ENCODE measurements around the gene TXNRD3.

The TXNRD3 gene

GRCh38 chr3:126612479-126613205, 42.3 kb downstream of the TXNRD3 start:
- Histone ChIP-seq H3K4me2 (ENCODE audit: insufficient read depth, low read length) (peak overlapping the region; percentile 52), H3K27me3 (ENCODE audit: insufficient read depth, low read length, poor library complexity) (no peaks in the 10 kb centered on the region), H2AFZ (ENCODE audit: low read depth, low read length) (no peak overlapping the region), H3K9ac (ENCODE audit: low read depth, low read length) (peak overlapping the region; percentile 31), H3K79me2 (ENCODE audit: insufficient read depth, low read length) (no peaks in the 10 kb centered on the region), H3K36me3 (ENCODE audit: insufficient read depth, low read length) (peaks cover 7% of the 10 kb centered on the region; the same call in 1 of the 2 replicates), H3K4me3 (ENCODE audit: low read depth in 1 of 2, low read length in 2 of 2) (peak overlapping the region in 1 of 2 experiments; percentile 22; a peak in 1 of 4 replicates), H3K27ac (ENCODE audit: low read length) (peak overlapping the region; percentile 65), H3K9me3 (ENCODE audit: insufficient read depth, low read length, severe bottlenecking) (no peaks in the 10 kb centered on the region), H3K4me1 (ENCODE audit: insufficient read depth, low read length) (peaks cover 49% of the 10 kb centered on the region), H4K20me1 (ENCODE audit: insufficient read depth, low read length) (no peaks in the 10 kb centered on the region)
- peak; percentile 81 for ATAC-seq (ENCODE audit: insufficient read depth, low read depth)
- DNase-seq = peak; percentile 28
- TF ChIP-seq EZH2 (IDR thresholded peaks at IDR 0.05; ENCODE audit: borderline replicate concordance, low read depth, low read length, severe bottlenecking) (no peak), CTCF (IDR thresholded peaks at IDR 0.05; ENCODE audit: borderline replicate concordance, extremely low read depth, low read length, poor library complexity, severe bottlenecking) (no peak)

- TF ChIP-seq CTCF (IDR thresholded peaks at IDR 0.05; ENCODE audit: borderline replicate concordance, extremely low read depth, low read length, poor library complexity, severe bottlenecking) (no peak), EZH2 (IDR thresholded peaks at IDR 0.05; ENCODE audit: borderline replicate concordance, low read depth, low read length, severe bottlenecking) (no peak)
- Histone ChIP-seq H3K4me3 (ENCODE audit: low read depth in 1 of 2, low read length in 2 of 2) (no peak overlapping the region), H3K36me3 (ENCODE audit: insufficient read depth, low read length) (peaks cover 7% of the 10 kb centered on the region; the same call in 1 of the 2 replicates), H3K27me3 (ENCODE audit: insufficient read depth, low read length, poor library complexity) (no peaks in the 10 kb centered on the region), H3K4me2 (ENCODE audit: insufficient read depth, low read length) (no peak overlapping the region), H3K79me2 (ENCODE audit: insufficient read depth, low read length) (no peaks in the 10 kb centered on the region), H4K20me1 (ENCODE audit: insufficient read depth, low read length) (no peaks in the 10 kb centered on the region), H3K9me3 (ENCODE audit: insufficient read depth, low read length, severe bottlenecking) (no peaks in the 10 kb centered on the region), H3K27ac (ENCODE audit: low read length) (no peak overlapping the region), H2AFZ (ENCODE audit: low read depth, low read length) (no peak overlapping the region), H3K4me1 (ENCODE audit: insufficient read depth, low read length) (peaks cover 50% of the 10 kb centered on the region), H3K9ac (ENCODE audit: low read depth, low read length) (no peak overlapping the region)
- DNase-seq (no peak), ATAC-seq (ENCODE audit: insufficient read depth, low read depth) (no peak)
Observed at GRCh38 chr3:126609909-126610308, 45.0 kb downstream of the TXNRD3 start.

GRCh38 chr3:126607214-126607908, 47.6 kb downstream of the TXNRD3 start:
- peaks cover 25% of the 10 kb centered on the region for H3K4me1 ChIP-seq (ENCODE audit: insufficient read depth, low read length)
- TF ChIP-seq EZH2 (IDR thresholded peaks at IDR 0.05; ENCODE audit: borderline replicate concordance, low read depth, low read length, severe bottlenecking) = no peak
- TF ChIP-seq CTCF (IDR thresholded peaks at IDR 0.05; ENCODE audit: borderline replicate concordance, extremely low read depth, low read length, poor library complexity, severe bottlenecking) = no peak
- peaks cover 7% of the 10 kb centered on the region; the same call in 1 of the 2 replicates for H3K36me3 ChIP-seq (ENCODE audit: insufficient read depth, low read length)
- H3K4me3 ChIP-seq (ENCODE audit: low read depth in 1 of 2, low read length in 2 of 2) = no peak overlapping the region
- H3K27me3 ChIP-seq (ENCODE audit: insufficient read depth, low read length, poor library complexity) = no peaks in the 10 kb centered on the region
- H3K9me3 ChIP-seq (ENCODE audit: insufficient read depth, low read length, severe bottlenecking) = no peaks in the 10 kb centered on the region
- ATAC-seq (ENCODE audit: insufficient read depth, low read depth) (peak; percentile 97), DNase-seq (peak; percentile 46)
- no peak overlapping the region for H2AFZ ChIP-seq (ENCODE audit: low read depth, low read length)
- no peak overlapping the region; the same call in 1 of the 2 replicates for H3K9ac ChIP-seq (ENCODE audit: low read depth, low read length)
- no peaks in the 10 kb centered on the region for H3K79me2 ChIP-seq (ENCODE audit: insufficient read depth, low read length)
- no peak overlapping the region for H3K4me2 ChIP-seq (ENCODE audit: insufficient read depth, low read length)
- peak overlapping the region; percentile 63 for H3K27ac ChIP-seq (ENCODE audit: low read length)
- H4K20me1 ChIP-seq (ENCODE audit: insufficient read depth, low read length) = no peaks in the 10 kb centered on the region
